Camera-type eye (tissue), 1 donor: ENCODE data around the gene TADA2B. TPM values are rescaled to one million over a fixed set of nuclear protein-coding genes. Genes with fewer than 3 reads are reported as not detected.

ENCODE experiments used
- total RNA-seq: library from RNA; depleted of rRNA; stranded (reverse); fragments of >200 nt; gene quantifications from one replicate; pipeline ENCODE4 v1.2.3, GENCODE V29; 2014

Gene TADA2B, protein sequence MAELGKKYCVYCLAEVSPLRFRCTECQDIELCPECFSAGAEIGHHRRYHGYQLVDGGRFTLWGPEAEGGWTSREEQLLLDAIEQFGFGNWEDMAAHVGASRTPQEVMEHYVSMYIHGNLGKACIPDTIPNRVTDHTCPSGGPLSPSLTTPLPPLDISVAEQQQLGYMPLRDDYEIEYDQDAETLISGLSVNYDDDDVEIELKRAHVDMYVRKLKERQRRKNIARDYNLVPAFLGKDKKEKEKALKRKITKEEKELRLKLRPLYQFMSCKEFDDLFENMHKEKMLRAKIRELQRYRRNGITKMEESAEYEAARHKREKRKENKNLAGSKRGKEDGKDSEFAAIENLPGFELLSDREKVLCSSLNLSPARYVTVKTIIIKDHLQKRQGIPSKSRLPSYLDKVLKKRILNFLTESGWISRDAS
- total RNA-seq: 28.3 TPM

DNA sequence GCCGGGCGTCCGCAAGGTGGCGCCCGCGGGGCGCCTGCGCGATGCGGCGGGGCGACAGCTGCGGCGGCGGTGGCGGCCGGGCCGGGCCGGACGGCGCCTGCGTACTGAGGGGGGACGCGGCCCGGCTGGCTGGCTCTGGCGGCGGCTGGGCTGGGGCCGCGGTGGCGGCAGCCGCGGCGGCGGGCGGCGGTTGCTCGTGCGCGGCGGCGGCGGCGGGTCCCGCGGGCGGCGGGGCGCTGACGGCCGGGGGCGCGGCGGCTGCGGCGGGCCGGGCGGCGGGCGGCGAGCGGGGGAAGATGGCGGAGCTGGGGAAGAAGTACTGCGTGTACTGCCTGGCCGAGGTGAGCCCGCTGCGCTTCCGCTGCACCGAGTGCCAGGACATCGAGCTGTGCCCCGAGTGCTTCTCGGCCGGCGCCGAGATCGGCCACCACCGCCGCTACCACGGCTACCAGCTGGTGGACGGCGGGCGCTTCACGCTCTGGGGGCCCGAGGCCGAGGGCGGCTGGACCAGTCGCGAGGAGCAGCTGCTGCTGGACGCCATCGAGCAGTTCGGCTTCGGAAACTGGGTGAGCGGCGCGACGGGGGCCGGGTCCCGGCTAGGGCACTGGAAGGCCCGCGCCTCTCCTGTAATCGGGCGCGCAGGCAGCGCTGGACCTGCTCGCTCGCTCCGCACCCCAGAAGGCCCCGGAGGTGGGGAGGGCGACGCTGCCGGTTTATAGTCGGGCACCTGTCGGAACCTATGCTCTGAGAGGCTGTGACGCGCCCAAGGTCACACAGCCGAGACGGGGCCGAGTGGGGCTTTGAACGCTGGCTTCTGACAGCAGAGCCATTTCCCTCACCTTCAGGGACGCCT, at the start of gene TADA2B:
Gene TADA2B, plus strand, starts transcription at position 89 of the 853 bp plus-strand sequence. Its CDS starts 208 bp downstream, at position 297.

DNA sequence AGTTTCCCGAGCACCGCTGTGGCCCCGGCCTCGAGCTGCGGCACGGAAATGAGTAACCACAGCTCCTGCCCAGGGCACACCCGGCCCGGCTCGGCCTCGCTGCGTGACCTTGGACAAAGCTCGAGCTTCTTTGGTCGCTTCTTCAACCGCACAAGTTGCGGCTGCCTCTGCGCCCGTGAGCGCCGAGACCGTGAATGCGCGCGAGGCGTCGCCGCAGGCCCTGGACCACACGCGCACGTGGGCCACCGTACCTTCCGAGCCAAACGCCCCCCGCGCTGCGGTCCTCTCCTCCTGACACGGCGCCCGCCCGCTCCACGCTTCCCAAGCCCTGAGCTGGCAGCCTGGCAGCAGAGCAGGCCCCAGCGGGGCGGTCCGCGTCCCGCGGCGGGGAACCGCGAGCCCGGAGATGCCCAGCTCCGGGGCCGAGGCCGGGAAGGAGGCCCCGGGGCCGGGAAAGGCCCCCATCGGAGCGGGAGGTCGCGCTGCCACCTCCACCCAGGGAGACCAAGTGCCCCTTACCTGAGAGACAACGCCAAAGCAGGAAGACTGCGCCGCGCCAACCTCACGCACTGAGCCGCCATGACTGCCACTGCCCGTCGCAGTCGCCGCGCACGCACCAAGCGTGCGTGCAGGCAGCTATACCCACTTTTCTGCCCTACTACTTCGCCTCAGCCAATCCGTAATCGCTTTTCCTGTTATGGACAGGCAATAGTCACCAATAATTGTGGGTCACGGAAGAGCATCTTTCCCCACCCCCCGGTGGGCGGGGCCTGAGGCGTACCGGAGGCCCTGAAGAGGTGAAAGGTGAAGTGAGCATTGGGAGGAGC, 24.5 kb downstream of the TADA2B start, which contains the start of gene GRPEL1:
Gene GRPEL1, minus strand, starts transcription at position 613 of the 827 bp plus-strand sequence. Its CDS starts 32 bp downstream, at position 581.

Other genes with a start within 250 kb of the TADA2B start
- gene TBC1D14, start 133.5 kb upstream of the TADA2B start, total RNA-seq: 75.7 TPM
- gene GRPEL1, start 24.7 kb downstream of the TADA2B start, total RNA-seq: 16.2 TPM
- gene SORCS2, start 149.2 kb downstream of the TADA2B start, total RNA-seq: 59.2 TPM